Cardiac muscle cell (in vitro differentiated cells and primary cell): ENCODE measurements around the gene ZNF816. TPM values are rescaled to one million over a fixed set of nuclear protein-coding genes. Genes with fewer than 3 reads are reported as not detected.
"Not testable (repeated sequence)": the region's sequence is repeated elsewhere in the genome, so short reads cannot be mapped to it uniquely, and the experiment has no call there.

Experiments used
- DNase-seq, 2 donors: peaks; one replicate each; pipeline versions ENCODE4 v3.0.0 to v3.0.0-alpha.2; 2010 to 2017; ENCODE audit warnings: low read depth in 1 of 2, low spot score in 1 of 2
- H3K27ac ChIP-seq: fragments of 200-600 bp; sonication (generic); 2 replicates; pipeline ENCODE4 v1.5.1; 2016
- H3K27me3 ChIP-seq: fragments of 200-600 bp; sonication (generic); 2 replicates; pipeline ENCODE4 v1.6.0; 2016; ENCODE audit warnings: control low read depth
- H3K36me3 ChIP-seq: fragments of 200-600 bp; sonication (generic); 2 replicates; pipeline ENCODE4 v1.5.1; 2016; ENCODE audit warnings: control low read depth
- H3K4me1 ChIP-seq: fragments of 200-600 bp; sonication (generic); 2 replicates; pipeline ENCODE4 v1.8.1; 2017; ENCODE audit warnings: low read depth, mild to moderate bottlenecking, mixed run types
- H3K4me3 ChIP-seq: fragments of 200-600 bp; sonication (generic); 2 replicates; pipeline ENCODE4 v1.5.1; 2016; ENCODE audit warnings: mild to moderate bottlenecking
- H3K9me3 ChIP-seq: fragments of 200-600 bp; sonication (generic); 2 replicates; pipeline ENCODE4 v1.5.1; 2017; ENCODE audit warnings: low read depth, mild to moderate bottlenecking, control low read depth
- CTCF ChIP-seq: IDR thresholded peaks from 2 replicates; pipeline ENCODE4 v1.5.1; 2012; ENCODE audit warnings: low read depth, mild to moderate bottlenecking, low read length
- polyA plus RNA-seq: library from polyadenylated mRNA; unstranded; fragments of >200 nt; fragmentation: Nextera tagmentation; extraction: Ambion mirVana; gene quantifications from 2 replicates; pipeline ENCODE4 v1.2.1, GENCODE V29; 2016
- total RNA-seq: library from RNA; depleted of rRNA; stranded (reverse); fragments of >200 nt; gene quantifications from 2 replicates; pipeline ENCODE4 v1.2.3, GENCODE V29; 2016

Gene ZNF816
- total and polyA plus RNA-seq, 2 experiments from 2014 or later: 7.0 to 11.7 TPM

- peak overlapping the region; percentile 53 for H3K27ac ChIP-seq
- H3K27me3 ChIP-seq: no peaks in the 10 kb centered on the region
- peaks cover 3% of the 10 kb centered on the region for H3K4me1 ChIP-seq
- DNase-seq: peak; percentile 86 to 90
- no peak for TF ChIP-seq CTCF
- H3K4me3 ChIP-seq: peak overlapping the region; percentile 48
- no peaks in the 10 kb centered on the region for H3K36me3 ChIP-seq
- no peaks in the 10 kb centered on the region for H3K9me3 ChIP-seq
These were observed 20.1 kb downstream of the ZNF816 start for GRCh38 chr19:52942386-52943133.

- DNase-seq: peak; percentile 22 to 23
- H3K36me3 ChIP-seq: no peaks in the 10 kb centered on the region
- peaks cover 3% of the 10 kb centered on the region for H3K4me1 ChIP-seq
- H3K4me3 ChIP-seq: peak overlapping the region; percentile 48
- no peak for TF ChIP-seq CTCF
- no peaks in the 10 kb centered on the region for H3K9me3 ChIP-seq
- H3K27ac ChIP-seq: peak overlapping the region; percentile 27
- no peaks in the 10 kb centered on the region for H3K27me3 ChIP-seq
These were observed 20.7 kb downstream of the ZNF816 start for GRCh38 chr19:52941941-52942385.

GRCh38 chr19:52941523-52941922 is 21.2 kb downstream of the ZNF816 start:
- H3K27me3 ChIP-seq, DNase-seq, H3K4me1 ChIP-seq, H3K27ac ChIP-seq, H3K36me3 ChIP-seq, H3K9me3 ChIP-seq: not testable (repeated sequence)
- peak overlapping the region; percentile 48 for H3K4me3 ChIP-seq

- not testable (repeated sequence) for H3K4me1 ChIP-seq, H3K36me3 ChIP-seq, H3K27ac ChIP-seq, H3K4me3 ChIP-seq, DNase-seq, H3K9me3 ChIP-seq, H3K27me3 ChIP-seq
These were observed 21.8 kb downstream of the ZNF816 start for GRCh38 chr19:52940905-52941304.

- no peak for DNase-seq
- H3K36me3 ChIP-seq: no peaks in the 10 kb centered on the region
- no peak for TF ChIP-seq CTCF
These were observed 23.9 kb downstream of the ZNF816 start for GRCh38 chr19:52938761-52939160.

GRCh38 chr19:52936954-52937325 is 25.7 kb downstream of the ZNF816 start:
- no peak for TF ChIP-seq CTCF
- H3K27me3 ChIP-seq: no peaks in the 10 kb centered on the region
- no peaks in the 10 kb centered on the region for H3K9me3 ChIP-seq
- H3K4me1 ChIP-seq: peaks cover 3% of the 10 kb centered on the region
- H3K36me3 ChIP-seq: no peaks in the 10 kb centered on the region
- no peak overlapping the region for H3K4me3 ChIP-seq
- peak overlapping the region; percentile 15 for H3K27ac ChIP-seq
- DNase-seq: no peak

More at GRCh38 chr19:52938761-52939160, 23.9 kb downstream of the ZNF816 start:
- Histone ChIP-seq H3K4me3 (no peak overlapping the region), H3K4me1 (peaks cover 3% of the 10 kb centered on the region), H3K9me3 (no peaks in the 10 kb centered on the region), H3K27ac (no peak overlapping the region), H3K27me3 (no peaks in the 10 kb centered on the region)
